PC-9 (cell line): ENCODE measurements around the gene MRPS11. TPM values are rescaled to one million over a fixed set of nuclear protein-coding genes. Genes with fewer than 3 reads are reported as not detected.

Experiments
- BruUV-seq: library from RNA; stranded (reverse); fragments of 400-500 nt; replicated peaks from 2 replicates; lab custom pipeline; 2021; lab: Mats Ljungman, UMichigan
- CTCF ChIA-PET: fragments of 300-600 bp; sonication (Branson Sonifier 250); formaldehyde crosslinking; loops from one replicate; lab custom pipeline; 2022; ENCODE audit warnings: antibody characterized with exemption; lab: Charles Lee
- POLR2A ChIA-PET: fragments of 300-600 bp; sonication (Branson Sonifier 250); formaldehyde crosslinking; loops from one replicate; lab custom pipeline; 2022; ENCODE audit warnings: antibody characterized with exemption; ENCODE audit not compliant: unreplicated experiment; lab: Charles Lee
- DNase-seq, 2 experiments: peaks; one replicate each; pipeline versions ENCODE4 v3.0.0 to v3.0.0-alpha.2; 2015 to 2022; ENCODE audit warnings: mixed read lengths in 1 of 2
- H2AFZ ChIP-seq: fragments of 200-600 bp; sonication (generic); 2 replicates; pipeline ENCODE4 v1.8.1; 2017; ENCODE audit warnings: antibody characterized with exemption
- H3F3A ChIP-seq: fragments of 200-600 bp; sonication (generic); 2 replicates; pipeline ENCODE4 v1.8.1; 2017; ENCODE audit warnings: antibody characterized with exemption, mild to moderate bottlenecking, low read depth; ENCODE audit not compliant: insufficient read depth
- H3K27ac ChIP-seq: fragments of 200-600 bp; sonication (generic); 2 replicates; pipeline ENCODE4 v1.6.1; 2016; ENCODE audit warnings: mixed run types
- H3K27me3 ChIP-seq: fragments of 200-600 bp; sonication (generic); 2 replicates; pipeline ENCODE4 v1.6.1; 2016; ENCODE audit warnings: low read depth, mixed run types; ENCODE audit not compliant: insufficient read depth
- H3K36me3 ChIP-seq: fragments of 200-600 bp; sonication (generic); 2 replicates; pipeline ENCODE4 v1.6.1; 2016; ENCODE audit warnings: low read depth, mixed run types
- H3K4me1 ChIP-seq: fragments of 200-600 bp; sonication (generic); replicated peaks from 2 replicates; pipeline ENCODE4 v1.6.1; 2016; ENCODE audit warnings: mixed run types; ENCODE audit not compliant: insufficient read depth
- H3K4me2 ChIP-seq: fragments of 200-600 bp; sonication (generic); 2 replicates; pipeline ENCODE4 v1.6.1; 2017; ENCODE audit warnings: mixed run types
- H3K4me3 ChIP-seq: fragments of 200-600 bp; sonication (generic); 2 replicates; pipeline ENCODE4 v1.6.1; 2016; ENCODE audit warnings: mixed run types
- H3K79me2 ChIP-seq: fragments of 200-600 bp; sonication (generic); 2 replicates; pipeline ENCODE4 v1.6.1; 2017; ENCODE audit warnings: low read depth, mixed run types
- H3K9me2 ChIP-seq: fragments of 200-600 bp; sonication (generic); 2 replicates; pipeline ENCODE4 v1.8.1; 2017; ENCODE audit warnings: mild to moderate bottlenecking; ENCODE audit not compliant: insufficient read depth
- H3K9me3 ChIP-seq: fragments of 200-600 bp; sonication (generic); 2 replicates; pipeline ENCODE4 v1.8.1; 2016; ENCODE audit warnings: low read depth; ENCODE audit not compliant: insufficient read depth
- H4K20me1 ChIP-seq: fragments of 200-600 bp; sonication (generic); 2 replicates; pipeline ENCODE4 v1.8.1; 2017; ENCODE audit not compliant: insufficient read depth
- CTCF ChIP-seq: fragments of 200-600 bp; sonication (generic); conservative IDR thresholded peaks from 2 replicates; pipeline ENCODE4 v1.6.1; 2017; ENCODE audit warnings: mixed run types, antibody characterized with exemption, mild to moderate bottlenecking, moderate library complexity
- EZH2 ChIP-seq: fragments of 200-600 bp; sonication (generic); IDR thresholded peaks from 2 replicates; pipeline ENCODE4 v1.8.0; 2017; ENCODE audit warnings: antibody characterized with exemption, low read depth
- intact Hi-C: fragments of 100-400 bp; cut with micrococcal nuclease; formaldehyde crosslinking; loops from one replicate; pipeline ENCODE4 v1.10.0; 2022; ENCODE audit not compliant: unreplicated experiment
- total RNA-seq: library from RNA; stranded (reverse); gene quantifications from 2 replicates; pipeline ENCODE4 v1.2.3, GENCODE V29; 2021

The MRPS11 gene
- total RNA-seq, 1 experiment from 2014 or later, result 57.2 TPM

- Histone ChIP-seq H3K9me2 (no peaks in the 10 kb centered on the region), H2AFZ (no peak overlapping the region), H3K36me3 (no peaks in the 10 kb centered on the region), H3K4me1 (no peaks in the 10 kb centered on the region), H3K79me2 (no peaks in the 10 kb centered on the region), H4K20me1 (no peaks in the 10 kb centered on the region), H3K4me2 (no peak overlapping the region), H3F3A (no peaks in the 10 kb centered on the region), H3K9me3 (no peaks in the 10 kb centered on the region), H3K4me3 (no peak overlapping the region), H3K27me3 (no peaks in the 10 kb centered on the region), H3K27ac (no peak overlapping the region)
- ChIA-PET CTCF (no interaction called here), POLR2A (no interaction called here)
- TF ChIP-seq EZH2 (no peak), CTCF (no peak)
- no TSS peak for BruUV-seq
- intact Hi-C loops, result no loop called here
- DNase-seq, result no peak
Measured at GRCh38 chr15:88509321-88509720, 41.8 kb downstream of the MRPS11 start.

- no peak overlapping the region for H2AFZ ChIP-seq
- H3K4me2 ChIP-seq, result no peak overlapping the region
- H3K36me3 ChIP-seq, result no peaks in the 10 kb centered on the region
- no peak overlapping the region for H3K4me3 ChIP-seq
- ChIA-PET CTCF (no interaction called here), POLR2A (no interaction called here)
- H3K27ac ChIP-seq, result no peak overlapping the region
- H3K27me3 ChIP-seq, result no peaks in the 10 kb centered on the region
- no peaks in the 10 kb centered on the region for H3K4me1 ChIP-seq
- H3K79me2 ChIP-seq, result no peaks in the 10 kb centered on the region
- no peak for TF ChIP-seq EZH2
- TF ChIP-seq CTCF, result no peak
- DNase-seq, result no peak
- BruUV-seq, result no TSS peak
- no peaks in the 10 kb centered on the region for H3K9me3 ChIP-seq
- intact Hi-C loops, result no loop called here
- H3F3A ChIP-seq, result no peaks in the 10 kb centered on the region
- no peaks in the 10 kb centered on the region for H4K20me1 ChIP-seq
- H3K9me2 ChIP-seq, result no peaks in the 10 kb centered on the region
Measured at GRCh38 chr15:88509964-88510363, 42.5 kb downstream of the MRPS11 start.

GRCh38 chr15:88511161-88511560 lies 43.7 kb downstream of the MRPS11 start:
- Histone ChIP-seq H3K4me2 (no peak overlapping the region), H3K4me3 (no peak overlapping the region), H3K9me3 (no peaks in the 10 kb centered on the region), H2AFZ (no peak overlapping the region), H4K20me1 (no peaks in the 10 kb centered on the region), H3K27ac (no peak overlapping the region), H3K27me3 (no peaks in the 10 kb centered on the region), H3F3A (no peaks in the 10 kb centered on the region), H3K36me3 (no peaks in the 10 kb centered on the region), H3K4me1 (no peaks in the 10 kb centered on the region), H3K9me2 (no peaks in the 10 kb centered on the region), H3K79me2 (no peaks in the 10 kb centered on the region)
- intact Hi-C loops, result no loop called here
- BruUV-seq, result no TSS peak
- no peak for DNase-seq
- no peak for TF ChIP-seq EZH2
- TF ChIP-seq CTCF, result no peak
- ChIA-PET CTCF (no interaction called here), POLR2A (no interaction called here)
